Gastrocnemius medialis (tissue), 4 donors: Measurements from ENCODE around the gene ANAPC16.
"Not testable (repeated sequence)": the region's sequence is repeated elsewhere in the genome, so short reads cannot be mapped to it uniquely, and the experiment has no call there.

Experiments
- CTCF ChIP-seq, 5 experiments: fragments of 450-650 bp in 3 of 5; fragments of 200-600 bp in 2 of 5; sonication (generic) in 2 of 5; IDR thresholded peaks in 4 of 5; conservative IDR thresholded peaks in 1 of 5; 1 replicate in 4 of 5; 2 replicates in 1 of 5; pipeline ENCODE4 v1.5.1; 2016 to 2019; ENCODE audit warnings: antibody characterized with exemption in 5 of 5, mild to moderate bottlenecking in 3 of 5, moderate library complexity in 3 of 5
- POLR2A ChIP-seq, 2 donors: fragments of 450-650 bp; IDR thresholded peaks; one replicate each; pipeline ENCODE4 v1.6.1; 2017; ENCODE audit warnings: antibody characterized with exemption in 2 of 2, mild to moderate bottlenecking in 2 of 2, moderate library complexity in 2 of 2

- not testable (repeated sequence) for TF ChIP-seq POLR2A (IDR thresholded peaks at IDR 0.05); CTCF (IDR thresholded peaks at IDR 0.05 in 4 of 5, conservative IDR thresholded peaks at IDR 0.05 in 1 of 5)
Observed at GRCh38 chr10:72224191-72224590, 8.4 kb downstream of the ANAPC16 start.
